Upper lobe of left lung (tissue), 4 donors: ENCODE data around the gene UBE3D.

Source experiments
- CTCF ChIP-seq, 6 experiments: fragments of 450-650 bp in 4 of 6; fragments of 200-600 bp in 2 of 6; sonication (generic) in 2 of 6; IDR thresholded peaks; one replicate each; pipeline ENCODE4 v1.5.1; 2016 to 2019; ENCODE audit warnings: antibody characterized with exemption in 6 of 6
- EP300 ChIP-seq, 4 donors: sonication (generic); formaldehyde crosslinking; IDR thresholded peaks; one replicate each; pipeline ENCODE4 v1.5.1; 2017; ENCODE audit warnings: antibody characterized with exemption in 4 of 4, control low read depth in 2 of 4
- POLR2AphosphoS5 ChIP-seq, 2 donors: sonication (generic); formaldehyde crosslinking; IDR thresholded peaks; one replicate each; pipeline ENCODE4 v1.5.1; 2017; ENCODE audit warnings: antibody characterized with exemption in 2 of 2

- TF ChIP-seq CTCF (IDR thresholded peaks at IDR 0.05) (no peak), EP300 (IDR thresholded peaks at IDR 0.05) (no peak), POLR2AphosphoS5 (IDR thresholded peaks at IDR 0.05) (no peak)
These were observed 184.1 kb downstream of the UBE3D start for GRCh38 chr6:82881519-82881918.
